H1 (cell line): Measurements from ENCODE around the gene FAM227B. TPM values are rescaled to one million over a fixed set of nuclear protein-coding genes. Genes with fewer than 3 reads are reported as not detected.

ENCODE experiments used
- CTCF ChIA-PET: fragments of 300-600 bp; sonication (Branson Sonifier 250); formaldehyde crosslinking; loops from one replicate; lab custom pipeline; 2021; ENCODE audit not compliant: partially characterized antibody; lab: Charles Lee
- POLR2A ChIA-PET: fragments of 300-600 bp; sonication (Branson Sonifier 250); formaldehyde crosslinking; loops from one replicate; lab custom pipeline; 2021; ENCODE audit warnings: inconsistent platforms; ENCODE audit not compliant: partially characterized antibody; lab: Charles Lee
- DNase-seq, 2 experiments: peaks; one replicate each; pipeline versions ENCODE4 v3.0.0 to v3.0.0-alpha.2; 2010 to 2022; ENCODE audit warnings: low spot score in 2 of 2, low read depth in 1 of 2, mixed read lengths in 1 of 2
- FAIRE-seq: peaks from 2 replicates; lab custom pipeline; 2011; peaks lifted over from hg19 to GRCh38; lab: Jason Lieb, UNC
- H2AFZ ChIP-seq: 2 replicates; pipeline ENCODE4 v1.8.1; 2012; ENCODE audit warnings: low read length, inconsistent platforms
- H2AK5ac ChIP-seq: 2 replicates; pipeline ENCODE4 v1.6.1; 2013; ENCODE audit warnings: low read depth, low read length
- H2BK120ac ChIP-seq: replicated peaks from 2 replicates; pipeline ENCODE3; 2013; ENCODE audit warnings: low read depth, low read length, inconsistent platforms
- H2BK12ac ChIP-seq: 2 replicates; pipeline ENCODE4 v1.6.1; 2013; ENCODE audit warnings: low read depth, low read length
- H2BK15ac ChIP-seq: 2 replicates; pipeline ENCODE4 v1.6.1; 2013; ENCODE audit warnings: low read length
- H2BK20ac ChIP-seq: 2 replicates; pipeline ENCODE4 v1.6.1; 2013; ENCODE audit warnings: low read length
- H2BK5ac ChIP-seq: 2 replicates; pipeline ENCODE4 v1.6.1; 2013; ENCODE audit warnings: low read depth, low read length
- H3K14ac ChIP-seq: 2 replicates; pipeline ENCODE4 v1.6.1; 2013; ENCODE audit warnings: inconsistent platforms; ENCODE audit not compliant: insufficient read length
- H3K18ac ChIP-seq: 2 replicates; pipeline ENCODE4 v1.6.1; 2013; ENCODE audit warnings: low read length; ENCODE audit errors: extremely low read depth
- H3K23ac ChIP-seq: 2 replicates; pipeline ENCODE4 v1.6.1; 2013; ENCODE audit warnings: inconsistent platforms; ENCODE audit not compliant: insufficient read length
- H3K23me2 ChIP-seq: 2 replicates; pipeline ENCODE4 v1.6.1; 2013; ENCODE audit warnings: low read depth, low read length
- H3K27ac ChIP-seq: 2 replicates; pipeline ENCODE4 v1.6.1; 2011; ENCODE audit warnings: low read depth, low read length, inconsistent platforms
- H3K27me3 ChIP-seq, 4 experiments: replicated peaks in 1 of 4; 1 replicate in 1 of 4; 2 replicates in 3 of 4; pipeline versions ENCODE4 v1.6.1 to v1.8.1; 2011 to 2013; ENCODE audit warnings: low read length in 3 of 4, mild to moderate bottlenecking in 3 of 4, inconsistent platforms in 2 of 4, mixed read lengths in 2 of 4, moderate library complexity in 1 of 4; ENCODE audit not compliant: control insufficient read depth in 3 of 4, insufficient read depth in 3 of 4; ENCODE audit errors: extremely low read depth in 1 of 4
- H3K36me3 ChIP-seq, 4 experiments: 2 replicates each; pipeline versions ENCODE4 v1.6.1 to v1.8.1; 2011 to 2013; ENCODE audit warnings: mild to moderate bottlenecking in 4 of 4, low read length in 3 of 4, moderate library complexity in 2 of 4, control low read depth in 1 of 4, inconsistent platforms in 1 of 4; ENCODE audit not compliant: insufficient read depth in 4 of 4, control insufficient read depth in 2 of 4
- H3K4ac ChIP-seq: replicated peaks from 2 replicates; pipeline ENCODE3; 2013; ENCODE audit warnings: low read length, low read depth, mixed read lengths, inconsistent platforms; ENCODE audit not compliant: insufficient read length
- H3K4me1 ChIP-seq, 4 experiments: replicated peaks in 1 of 4; 1 replicate in 1 of 4; 2 replicates in 3 of 4; pipeline versions ENCODE4 v1.6.1 to v1.8.1; 2011 to 2013; ENCODE audit warnings: low read length in 3 of 4, inconsistent platforms in 2 of 4, mixed read lengths in 1 of 4; ENCODE audit not compliant: insufficient read depth in 4 of 4, control insufficient read depth in 3 of 4
- H3K4me2 ChIP-seq, 2 experiments: 2 replicates each; pipeline versions ENCODE4 v1.6.1 to v1.8.1; 2011 to 2013; ENCODE audit warnings: low read depth in 2 of 2, low read length in 2 of 2, control low read depth in 1 of 2, inconsistent platforms in 1 of 2, mild to moderate bottlenecking in 1 of 2; ENCODE audit not compliant: insufficient read depth in 1 of 2
- H3K4me3 ChIP-seq, 4 experiments: fragments of 200-600, 300-600 bp in 1 of 4; sonication (generic), shearing (Covaris generic), sonication (Bioruptor Twin) in 1 of 4; 2 replicates each; pipeline versions ENCODE4 v1.5.1 to v1.8.1; 2011 to 2016; ENCODE audit warnings: low read length in 4 of 4, low read depth in 3 of 4, control low read depth in 2 of 4, inconsistent platforms in 2 of 4, mild to moderate bottlenecking in 2 of 4, mixed read lengths in 1 of 4, moderate library complexity in 1 of 4; ENCODE audit not compliant: insufficient read depth in 2 of 4; ENCODE audit errors: extremely low read depth in 1 of 4
- H3K56ac ChIP-seq: replicated peaks from 2 replicates; pipeline ENCODE3; 2013; ENCODE audit warnings: low read depth, mild to moderate bottlenecking, mixed read lengths, low read length, inconsistent platforms; ENCODE audit not compliant: insufficient read length
- H3K79me1 ChIP-seq: 2 replicates; pipeline ENCODE4 v1.6.1; 2013; ENCODE audit warnings: low read depth, low read length, control low read depth
- H3K79me2 ChIP-seq, 2 experiments: 2 replicates each; pipeline versions ENCODE4 v1.6.1 to v1.8.1; 2012 to 2013; ENCODE audit warnings: low read length in 2 of 2, mild to moderate bottlenecking in 2 of 2, inconsistent platforms in 1 of 2; ENCODE audit not compliant: insufficient read depth in 2 of 2, control insufficient read depth in 1 of 2
- H3K9ac ChIP-seq, 4 experiments: replicated peaks in 1 of 4; 1 replicate in 1 of 4; 2 replicates in 3 of 4; pipeline versions ENCODE4 v1.6.1 to v1.8.1; 2011 to 2013; ENCODE audit warnings: low read depth in 3 of 4, low read length in 3 of 4, control low read depth in 2 of 4, mild to moderate bottlenecking in 2 of 4, moderate library complexity in 2 of 4, inconsistent platforms in 1 of 4; ENCODE audit errors: extremely low read depth in 1 of 4
- H3K9me3 ChIP-seq, 2 experiments: 2 replicates each; pipeline versions ENCODE4 v1.6.1 to v1.8.1; 2012 to 2013; ENCODE audit warnings: mild to moderate bottlenecking in 2 of 2, moderate library complexity in 2 of 2, control low read depth in 1 of 2, inconsistent platforms in 1 of 2, low read depth in 1 of 2, low read length in 1 of 2, mixed read lengths in 1 of 2; ENCODE audit not compliant: insufficient read depth in 2 of 2
- H4K20me1 ChIP-seq, 2 experiments: replicated peaks in 1 of 2; 2 replicates each; pipeline versions ENCODE3 to v1.8.1; 2011 to 2013; ENCODE audit warnings: inconsistent platforms in 2 of 2, low read length in 2 of 2, mild to moderate bottlenecking in 1 of 2; ENCODE audit not compliant: insufficient read depth in 2 of 2, control insufficient read depth in 1 of 2
- H4K5ac ChIP-seq: 2 replicates; pipeline ENCODE4 v1.6.1; 2013; ENCODE audit warnings: low read length, low read depth, mixed read lengths, inconsistent platforms; ENCODE audit not compliant: insufficient read length
- H4K8ac ChIP-seq: 2 replicates; pipeline ENCODE4 v1.8.0; 2013; ENCODE audit warnings: mild to moderate bottlenecking, moderate library complexity, low read length, inconsistent platforms; ENCODE audit not compliant: insufficient read depth; ENCODE audit errors: extremely low read depth
- H4K91ac ChIP-seq: replicated peaks from 2 replicates; pipeline ENCODE3; 2013; ENCODE audit warnings: low read length, mixed read lengths, inconsistent platforms; ENCODE audit not compliant: insufficient read length
- CBX8 ChIP-seq: fragments of 300-800, 300-1000 bp; sonication (generic); IDR thresholded peaks from 2 replicates; pipeline ENCODE4 v1.7.1; 2016; ENCODE audit warnings: low read depth, low read length, borderline replicate concordance
- CHD2 ChIP-seq: IDR thresholded peaks from 2 replicates; pipeline ENCODE4 v1.6.1; 2012; ENCODE audit warnings: low read length, improper control_type of control experiment
- CREB1 ChIP-seq: IDR thresholded peaks from 2 replicates; pipeline ENCODE4 v1.6.1; 2012; ENCODE audit warnings: inconsistent platforms
- CTCF ChIP-seq, 3 experiments: IDR thresholded peaks; 1 replicate in 2 of 3; 2 replicates in 1 of 3; pipeline versions ENCODE4 v1.5.1 to v1.6.1; 2011; ENCODE audit warnings: low read length in 3 of 3, mild to moderate bottlenecking in 3 of 3, inconsistent platforms in 2 of 3, low read depth in 1 of 3, moderate library complexity in 1 of 3; ENCODE audit not compliant: insufficient read depth in 1 of 3; ENCODE audit errors: control extremely low read depth in 1 of 3
- EZH2 ChIP-seq: fragments of 200-600 bp; sonication (generic); IDR thresholded peaks from 2 replicates; pipeline ENCODE4 v1.7.1; 2012; ENCODE audit warnings: low read depth, mild to moderate bottlenecking, moderate library complexity, low read length, inconsistent platforms; ENCODE audit not compliant: severe bottlenecking
- GTF2F1 ChIP-seq: IDR thresholded peaks from 2 replicates; pipeline ENCODE4 v1.6.1; 2012; ENCODE audit warnings: low read depth, low read length, improper control_type of control experiment, borderline replicate concordance
- NANOG ChIP-seq: IDR thresholded peaks from 2 replicates; pipeline ENCODE4 v1.6.1; 2011; ENCODE audit warnings: low read length, low read depth, mild to moderate bottlenecking, inconsistent platforms; ENCODE audit not compliant: insufficient read depth, poor library complexity, severe bottlenecking
- RAD21 ChIP-seq, 2 experiments: IDR thresholded peaks in 1 of 2; conservative IDR thresholded peaks in 1 of 2; 2 replicates each; pipeline ENCODE4 v1.6.1; 2011; ENCODE audit warnings: low read depth in 2 of 2, low read length in 2 of 2, improper control_type of control experiment in 1 of 2, inconsistent platforms in 1 of 2, mild to moderate bottlenecking in 1 of 2, moderate library complexity in 1 of 2
- RBBP5 ChIP-seq: IDR thresholded peaks from 2 replicates; pipeline ENCODE4 v1.7.1; 2012; ENCODE audit warnings: low read depth, mild to moderate bottlenecking, inconsistent platforms, low read length, moderate library complexity, borderline replicate concordance
- RNF2 ChIP-seq: fragments of 200-900, 300-1000 bp; sonication (generic); IDR thresholded peaks from 2 replicates; pipeline ENCODE4 v1.7.1; 2016; ENCODE audit warnings: borderline replicate concordance, low read depth, mild to moderate bottlenecking, antibody characterized with exemption, low read length; ENCODE audit not compliant: poor library complexity, severe bottlenecking; ENCODE audit errors: missing control alignments
- SIRT6 ChIP-seq: IDR thresholded peaks from one replicate; pipeline ENCODE4 v1.7.1; 2012; ENCODE audit warnings: low read length, inconsistent platforms
- WGBS, 2 experiments: shearing (Covaris generic) in 1 of 2; methylation state at CpG; one replicate each; pipeline versions ENCODE4 v1.1.6 to v1.1.7; 2013 to 2015; ENCODE audit warnings: low lambda C conversion rate in 2 of 2, mixed read lengths in 2 of 2, inconsistent platforms in 1 of 2, low coverage in 1 of 2, missing lambda C conversion rate in 1 of 2; ENCODE audit not compliant: insufficient replicate concordance in 2 of 2, insufficient coverage in 1 of 2, insufficient read length in 1 of 2; ENCODE audit errors: extremely low coverage in 1 of 2, missing lambda C conversion rate in 1 of 2; 5-methylcytosine and 5-hydroxymethylcytosine counted together
- polyA plus RNA-seq, 7 experiments: library from polyadenylated mRNA; depleted of rRNA in 3 of 7; stranded (reverse) in 5 of 7; unstranded in 2 of 7; fragments of >200 nt in 5 of 7; fragments of 200-250 nt in 2 of 7; gene quantifications; 1 replicate in 5 of 7; 2 replicates in 1 of 7; 4 replicates in 1 of 7; pipeline versions ENCODE4 v1.2.1 to v1.2.3, GENCODE V29; 2011 to 2013; ENCODE audit warnings: missing spikeins in 2 of 7, mixed read lengths in 2 of 7
- total RNA-seq: library from RNA; stranded (reverse); fragmentation: NEBNext Ultra II Directional; extraction: Animal tissue kit (Norgen Biotek cat#: 25700); gene quantifications from 2 replicates; pipeline ENCODE4 v1.2.1, GENCODE V29; 2021

The FAM227B gene
- total and polyA plus RNA-seq, 2 of the 8 experiments (the other 6 are each of a cell fraction or from before 2014, with no cell fraction given), result 4.0 to 6.5 TPM

- Histone ChIP-seq H3K79me2 (no peaks in the 10 kb centered on the region), H2BK120ac (no peak overlapping the region), H3K27ac (no peak overlapping the region), H3K36me3 (no peaks in the 10 kb centered on the region), H4K20me1 (no peaks in the 10 kb centered on the region), H2BK5ac (no peak overlapping the region), H3K18ac (no peak overlapping the region), H3K79me1 (no peaks in the 10 kb centered on the region), H3K9me3 (no peaks in the 10 kb centered on the region), H2AFZ (no peak overlapping the region), H3K4me1 (peaks cover 0 to 8% (median 4%) of the 10 kb centered on the region in 4 experiments; a peak in 4 of 7 replicates), H3K9ac (no peak overlapping the region), H3K23ac (no peak overlapping the region), H3K4me2 (no peak overlapping the region), H4K91ac (no peak overlapping the region), H4K8ac (no peak overlapping the region), H3K56ac (no peak overlapping the region), H4K5ac (no peak overlapping the region), H2BK20ac (no peak overlapping the region), H2BK12ac (no peak overlapping the region), H3K14ac (no peak overlapping the region), H3K23me2 (no peaks in the 10 kb centered on the region), H3K4me3 (no peak overlapping the region), H2AK5ac (no peak overlapping the region), H2BK15ac (no peak overlapping the region), H3K27me3 (no peaks in the 10 kb centered on the region), H3K4ac (no peak overlapping the region)
- no peak for DNase-seq
- ChIA-PET CTCF (interaction anchor here (0.9 kb wide), 1 partner anchor 11 kb away, joined by 3 read pairs; no protein-coding TSS in a partner anchor), POLR2A (no interaction called here)
- 88% methylated on average over 1 of the region's 1 CpG; no CpG with 5 or more reads in 1 of the 2 experiments for WGBS, 2 experiments
- no peak for FAIRE-seq
- no peak for TF ChIP-seq CHD2
- no peak for TF ChIP-seq CREB1
- TF ChIP-seq SIRT6, result no peak
- no peak for TF ChIP-seq RBBP5
- TF ChIP-seq CTCF (IDR thresholded peaks at IDR 0.05; ENCODE audit: control extremely low read depth in 1 of 3, insufficient read depth in 1 of 3, low read depth in 1 of 3, low read length in 3 of 3), result no peak
- no peak for TF ChIP-seq EZH2
- TF ChIP-seq GTF2F1, result no peak
- TF ChIP-seq CBX8, result no peak
- no peak for TF ChIP-seq NANOG
- no peak for TF ChIP-seq RNF2
- TF ChIP-seq RAD21 (IDR thresholded peaks at IDR 0.05 in 1 of 2, conservative IDR thresholded peaks at IDR 0.05 in 1 of 2; ENCODE audit: low read depth in 2 of 2, low read length in 2 of 2), result no peak
Observed at GRCh38 chr15:49383266-49383665, 237.4 kb downstream of the FAM227B start.
